SKM-1 treated with dmso at 0.1 percent for 144 hours (cell line): ENCODE data around the gene PROM1.
A peak's percentile ranks its signal among the peaks of the same experiment; 100 is the strongest.

Source experiments
- DNase-seq: peaks from one replicate; lab custom pipeline; 2025; ENCODE audit not compliant: unreplicated experiment; lab: John Stamatoyannopoulos, UW

The PROM1 gene

GRCh38 chr4:15948826-15949225, 135.0 kb downstream of the PROM1 start:
- no peak for DNase-seq

GRCh38 chr4:15947684-15948083, 136.1 kb downstream of the PROM1 start:
- no peak for DNase-seq

- DNase-seq = peak; percentile 94
These were observed 138.3 kb downstream of the PROM1 start for GRCh38 chr4:15945516-15945915.

- no peak for DNase-seq
These were observed 138.9 kb downstream of the PROM1 start for GRCh38 chr4:15944895-15945294.

- DNase-seq = no peak
These were observed 141.5 kb downstream of the PROM1 start for GRCh38 chr4:15942283-15942682.

GRCh38 chr4:15938640-15939039, 145.2 kb downstream of the PROM1 start, which contains the start of gene FGFBP1:
FGFBP1 (minus strand) TSS chr4:15938740; CDS start chr4:15936632, 2,108 bp downstream.
- DNase-seq = no peak

- DNase-seq = no peak
These were observed 145.6 kb downstream of the PROM1 start for GRCh38 chr4:15938182-15938581.

- DNase-seq = no peak
These were observed 147.3 kb downstream of the PROM1 start for GRCh38 chr4:15936495-15936894.

- DNase-seq = no peak
These were observed 148.1 kb downstream of the PROM1 start for GRCh38 chr4:15935504-15936402.

GRCh38 chr4:15934259-15934658, 149.6 kb downstream of the PROM1 start:
- no peak for DNase-seq

GRCh38 chr4:15931451-15932210, 152.2 kb downstream of the PROM1 start:
- no peak for DNase-seq

- no peak for DNase-seq
These were observed 153.5 kb downstream of the PROM1 start for GRCh38 chr4:15930314-15930713.

GRCh38 chr4:15929540-15929939, 154.3 kb downstream of the PROM1 start:
- no peak for DNase-seq

- DNase-seq = no peak
These were observed 154.9 kb downstream of the PROM1 start for GRCh38 chr4:15928883-15929282.

- DNase-seq = no peak
These were observed 157.3 kb downstream of the PROM1 start for GRCh38 chr4:15926486-15926885.

- no peak for DNase-seq
These were observed 158.0 kb downstream of the PROM1 start for GRCh38 chr4:15925830-15926229.

GRCh38 chr4:15921592-15921932, 162.3 kb downstream of the PROM1 start:
- no peak for DNase-seq

- no peak for DNase-seq
These were observed 162.9 kb downstream of the PROM1 start for GRCh38 chr4:15920723-15921591.

- DNase-seq = no peak
These were observed 165.2 kb downstream of the PROM1 start for GRCh38 chr4:15918484-15919129.
